GM12864 (cell line): Measurements from ENCODE around the gene LTBP1.

Source experiments
- DNase-seq: peaks from one replicate; pipeline ENCODE4 v3.0.0-alpha.2; 2011; ENCODE audit warnings: low read depth
- H3K4me3 ChIP-seq: 2 replicates; pipeline ENCODE4 v1.5.1; 2011; ENCODE audit warnings: mild to moderate bottlenecking, low read depth, low read length, control low read depth
- TF ChIP-seq, protein P1 (sequence below): IDR thresholded peaks from 2 replicates; pipeline ENCODE4 v1.5.1; 2011; ENCODE audit warnings: low read depth, mild to moderate bottlenecking, moderate library complexity, low read length, control low read depth, inconsistent platforms; ENCODE audit errors: missing control alignments

Gene LTBP1

DNA sequence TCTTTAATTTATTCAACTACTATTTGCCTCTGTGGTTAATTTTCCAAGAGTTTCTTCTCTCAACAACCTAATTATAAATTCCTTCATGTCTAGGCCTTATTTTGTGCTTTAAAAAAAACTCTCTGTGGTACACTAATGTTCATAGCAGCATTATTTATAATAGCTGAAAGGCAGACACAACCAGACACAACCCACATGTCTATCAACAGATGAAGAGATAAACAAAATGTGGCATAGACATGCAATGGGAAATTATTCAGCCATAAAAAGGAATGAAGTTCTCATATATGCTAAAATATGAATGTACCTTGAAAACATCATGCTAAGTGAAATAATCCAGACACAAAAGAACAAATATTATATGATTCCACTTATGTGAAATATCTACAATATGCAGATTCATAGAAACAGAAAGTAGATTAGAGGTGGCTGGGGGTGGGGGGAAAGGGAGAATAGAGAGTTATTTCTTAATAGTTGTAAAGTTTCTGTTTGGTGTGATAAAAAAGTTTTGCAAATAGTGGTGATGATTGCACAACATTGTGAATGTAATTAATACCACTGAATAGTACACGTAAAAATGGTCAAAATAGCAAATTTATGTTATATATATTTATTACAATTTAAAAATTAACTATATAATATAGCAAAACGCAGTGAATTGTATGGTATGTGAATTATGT is 501.6 kb downstream of the LTBP1 start:
- DNase-seq: no peak
- TF ChIP-seq, protein P1, sequence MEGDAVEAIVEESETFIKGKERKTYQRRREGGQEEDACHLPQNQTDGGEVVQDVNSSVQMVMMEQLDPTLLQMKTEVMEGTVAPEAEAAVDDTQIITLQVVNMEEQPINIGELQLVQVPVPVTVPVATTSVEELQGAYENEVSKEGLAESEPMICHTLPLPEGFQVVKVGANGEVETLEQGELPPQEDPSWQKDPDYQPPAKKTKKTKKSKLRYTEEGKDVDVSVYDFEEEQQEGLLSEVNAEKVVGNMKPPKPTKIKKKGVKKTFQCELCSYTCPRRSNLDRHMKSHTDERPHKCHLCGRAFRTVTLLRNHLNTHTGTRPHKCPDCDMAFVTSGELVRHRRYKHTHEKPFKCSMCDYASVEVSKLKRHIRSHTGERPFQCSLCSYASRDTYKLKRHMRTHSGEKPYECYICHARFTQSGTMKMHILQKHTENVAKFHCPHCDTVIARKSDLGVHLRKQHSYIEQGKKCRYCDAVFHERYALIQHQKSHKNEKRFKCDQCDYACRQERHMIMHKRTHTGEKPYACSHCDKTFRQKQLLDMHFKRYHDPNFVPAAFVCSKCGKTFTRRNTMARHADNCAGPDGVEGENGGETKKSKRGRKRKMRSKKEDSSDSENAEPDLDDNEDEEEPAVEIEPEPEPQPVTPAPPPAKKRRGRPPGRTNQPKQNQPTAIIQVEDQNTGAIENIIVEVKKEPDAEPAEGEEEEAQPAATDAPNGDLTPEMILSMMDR: no peak
- no peak overlapping the region for H3K4me3 ChIP-seq
